NOMO-1 treated with dmso at 0.1 percent for 144 hours (cell line): ENCODE results near the gene GRIN3B.

Source experiments
- DNase-seq: peaks from one replicate; lab custom pipeline; 2025; ENCODE audit not compliant: unreplicated experiment; lab: John Stamatoyannopoulos, UW

GRIN3B gene

GRCh38 chr19:1041272-1041834, 41.1 kb downstream of the GRIN3B start:
- DNase-seq = no peak

GRCh38 chr19:1041835-1042685, 41.8 kb downstream of the GRIN3B start:
- no peak for DNase-seq

GRCh38 chr19:1042689-1043511, 42.7 kb downstream of the GRIN3B start:
- no peak for DNase-seq

GRCh38 chr19:1045247-1045603, 45.0 kb downstream of the GRIN3B start:
- DNase-seq = no peak

GRCh38 chr19:1046117-1046626, 46.0 kb downstream of the GRIN3B start:
- DNase-seq = no peak

GRCh38 chr19:1046836-1047695, 46.8 kb downstream of the GRIN3B start:
- DNase-seq = no peak

- DNase-seq = no peak
Observed at GRCh38 chr19:1047696-1048147, 47.5 kb downstream of the GRIN3B start.

GRCh38 chr19:1049106-1049505, 48.9 kb downstream of the GRIN3B start:
- DNase-seq = no peak

- DNase-seq = no peak
Observed at GRCh38 chr19:1049800-1050199, 49.6 kb downstream of the GRIN3B start.

- DNase-seq = no peak
Observed at GRCh38 chr19:1050989-1051788, 51.0 kb downstream of the GRIN3B start.

- no peak for DNase-seq
Observed at GRCh38 chr19:1051791-1052190, 51.6 kb downstream of the GRIN3B start.

GRCh38 chr19:1052349-1052975, 52.2 kb downstream of the GRIN3B start:
- no peak for DNase-seq

GRCh38 chr19:1053176-1054101, 53.2 kb downstream of the GRIN3B start:
- no peak for DNase-seq

- no peak for DNase-seq
Observed at GRCh38 chr19:1054102-1055027, 54.1 kb downstream of the GRIN3B start.

- no peak for DNase-seq
Observed at GRCh38 chr19:1055028-1055425, 54.8 kb downstream of the GRIN3B start.

GRCh38 chr19:1055886-1056620, 55.8 kb downstream of the GRIN3B start:
- no peak for DNase-seq
